HAP-1 (cell line): Measurements from ENCODE around the gene PEPD.
A peak's percentile ranks its signal among the peaks of the same experiment; 100 is the strongest.

ENCODE experiments used
- DNase-seq, 2 experiments: peaks; one replicate each; pipeline ENCODE4 v3.0.0-alpha.2; 2016 to 2020; ENCODE audit warnings: low spot score in 2 of 2
- H3K27me3 ChIP-seq: fragments of 250-450 bp; sonication (Bioruptor Pico); 2 replicates; pipeline ENCODE4 v1.5.1; 2020; ENCODE audit warnings: low read depth, mild to moderate bottlenecking, moderate library complexity
- H3K36me3 ChIP-seq: fragments of 250-450 bp; sonication (Bioruptor Pico); replicated peaks from 2 replicates; pipeline ENCODE4 v1.5.1; 2020; ENCODE audit warnings: mild to moderate bottlenecking
- H3K4me1 ChIP-seq: fragments of 250-450 bp; sonication (Bioruptor Pico); 2 replicates; pipeline ENCODE4 v1.5.1; 2020; ENCODE audit warnings: mild to moderate bottlenecking
- H3K4me3 ChIP-seq: fragments of 250-450 bp; sonication (Bioruptor Pico); 2 replicates; pipeline ENCODE4 v1.5.1; 2020; ENCODE audit warnings: mild to moderate bottlenecking, moderate library complexity
- H3K9me3 ChIP-seq: fragments of 250-450 bp; sonication (Bioruptor Pico); 2 replicates; pipeline ENCODE4 v1.5.1; 2020; ENCODE audit warnings: mild to moderate bottlenecking, moderate library complexity
- in situ Hi-C: fragments of 300-500 bp; cut with MboI; formaldehyde crosslinking; loops from 3 replicates; pipeline ENCODE4 v1.14.3; 2020; ENCODE audit warnings: low sequenced_read_pairs, inconsistent platforms, mixed read lengths

PEPD gene

GRCh38 chr19:33432015-33432414, 89.6 kb downstream of the PEPD start:
- no peaks in the 10 kb centered on the region for H3K27me3 ChIP-seq
- no peaks in the 10 kb centered on the region for H3K9me3 ChIP-seq
- in situ Hi-C loops: loop anchor here (25.0 kb wide), 1 partner anchor 1280 kb away; no protein-coding TSS in a partner anchor
- H3K4me1 ChIP-seq: no peaks in the 10 kb centered on the region
- no peak overlapping the region for H3K4me3 ChIP-seq
- DNase-seq: no peak
- H3K36me3 ChIP-seq: no peaks in the 10 kb centered on the region

DNA sequence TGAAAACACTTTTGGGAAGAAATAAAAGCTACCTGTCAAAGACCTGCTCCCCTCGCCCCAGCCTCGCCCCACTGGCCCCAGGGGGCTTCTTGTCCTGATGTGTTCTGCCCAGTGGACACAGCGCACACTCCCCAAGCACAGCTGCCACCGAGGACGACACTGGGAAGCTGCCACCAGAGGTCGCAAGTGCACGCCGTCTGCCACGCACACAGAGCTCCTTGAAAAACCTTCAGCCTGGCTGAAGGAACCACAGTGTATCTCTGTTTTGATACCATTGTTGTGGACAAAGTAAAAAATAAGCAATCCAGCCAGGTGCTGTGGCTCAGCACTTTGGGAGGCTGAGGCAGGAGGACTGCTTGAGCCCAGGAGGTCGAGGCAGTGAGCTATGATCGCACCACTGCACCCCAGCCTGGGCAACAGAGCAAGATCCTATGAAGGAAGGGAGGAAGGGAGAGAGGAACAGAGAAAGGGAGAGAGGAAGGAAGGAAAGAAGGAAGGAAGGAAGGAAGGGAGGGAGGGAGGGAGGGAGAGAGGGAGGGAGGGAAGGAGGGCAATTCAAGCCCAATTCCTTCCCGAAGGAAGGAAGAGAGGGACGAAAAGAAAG, 90.8 kb downstream of the PEPD start:
- H3K4me1 ChIP-seq: no peaks in the 10 kb centered on the region
- peak; percentile 63 to 86 for DNase-seq
- no peaks in the 10 kb centered on the region for H3K36me3 ChIP-seq
- H3K4me3 ChIP-seq: no peak overlapping the region
- no peaks in the 10 kb centered on the region for H3K27me3 ChIP-seq
- in situ Hi-C loops: loop anchor here (25.0 kb wide), 1 partner anchor 1282 kb away; no protein-coding TSS in a partner anchor
- no peaks in the 10 kb centered on the region for H3K9me3 ChIP-seq

DNA sequence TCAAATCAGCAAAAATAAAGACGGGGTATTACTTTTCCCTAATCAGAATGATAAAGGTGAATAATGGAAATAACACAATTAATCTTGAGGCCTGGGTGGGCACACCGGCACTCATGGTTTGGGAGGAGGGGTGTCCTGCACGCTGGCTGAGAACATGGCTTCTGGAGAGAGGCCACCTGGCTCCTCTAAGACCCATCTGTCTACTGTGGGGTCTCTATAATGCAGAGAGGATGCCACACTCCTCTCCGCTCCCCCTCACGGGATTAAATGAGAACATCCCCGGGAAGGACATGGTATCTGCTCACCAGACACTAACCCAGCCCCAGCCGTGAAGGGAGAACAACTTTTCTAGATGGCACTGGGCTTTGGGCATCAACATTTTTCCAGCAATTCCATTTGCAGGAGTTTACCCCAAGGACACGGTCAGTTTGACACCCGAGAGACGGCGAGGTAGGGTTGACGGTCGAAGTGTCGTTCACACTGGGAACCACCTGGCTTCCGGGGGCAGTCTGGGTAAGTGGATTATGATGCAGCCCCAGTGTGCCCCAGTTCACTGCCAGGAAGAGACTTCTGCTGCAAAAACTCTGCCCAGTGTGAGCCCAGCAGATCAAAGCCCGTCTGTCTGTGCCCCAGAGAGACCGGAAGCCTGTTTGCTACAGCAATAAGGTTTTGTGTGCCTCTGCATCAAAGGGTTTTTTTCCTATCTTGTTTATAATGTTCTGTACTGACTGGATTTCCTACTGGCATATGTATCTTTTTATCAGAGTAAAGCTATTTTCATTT, 91.5 kb downstream of the PEPD start:
- H3K9me3 ChIP-seq: no peaks in the 10 kb centered on the region
- in situ Hi-C loops: loop anchor here (5.0 to 25.0 kb wide), 2 partner anchors 342 to 1282 kb away; no protein-coding TSS in a partner anchor
- no peak overlapping the region for H3K4me3 ChIP-seq
- no peaks in the 10 kb centered on the region for H3K4me1 ChIP-seq
- no peaks in the 10 kb centered on the region for H3K36me3 ChIP-seq
- DNase-seq: no peak
- no peaks in the 10 kb centered on the region for H3K27me3 ChIP-seq

DNA sequence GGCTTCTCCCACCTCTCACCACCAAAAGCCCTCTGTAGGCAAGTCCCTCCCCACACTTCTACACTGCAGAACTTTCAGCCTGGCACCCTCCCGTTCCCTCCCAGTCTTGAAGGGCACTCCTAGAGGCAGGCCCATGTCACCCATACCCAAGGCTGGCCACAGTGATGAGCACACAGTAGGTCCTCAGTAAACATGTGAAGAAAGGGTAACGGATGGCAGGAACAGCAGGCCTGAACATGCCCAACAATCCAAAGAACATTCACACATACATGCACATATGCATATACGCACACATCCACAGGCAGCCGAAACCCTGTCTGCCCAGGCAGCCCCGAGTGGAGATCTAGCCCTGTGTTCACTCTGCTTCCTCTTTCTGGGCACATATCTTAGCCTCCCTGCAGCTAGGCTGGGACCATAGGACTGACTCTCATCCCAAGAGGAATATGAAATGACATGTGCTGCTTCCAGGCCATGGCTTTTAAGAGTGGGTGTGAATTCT, 92.9 kb downstream of the PEPD start:
- in situ Hi-C loops: loop anchor here (5.0 to 25.0 kb wide), 2 partner anchors 344 to 1284 kb away; no protein-coding TSS in a partner anchor
- no peaks in the 10 kb centered on the region for H3K4me1 ChIP-seq

GRCh38 chr19:33427801-33428626, 93.6 kb downstream of the PEPD start:
- in situ Hi-C loops: loop anchor here (5.0 to 25.0 kb wide), 2 partner anchors 344 to 1284 kb away; no protein-coding TSS in a partner anchor
- Histone ChIP-seq H3K4me3 (no peak overlapping the region), H3K27me3 (no peaks in the 10 kb centered on the region), H3K36me3 (no peaks in the 10 kb centered on the region), H3K9me3 (no peaks in the 10 kb centered on the region), H3K4me1 (no peaks in the 10 kb centered on the region)
- DNase-seq: no peak

More for the DNA sequence above, 92.9 kb downstream of the PEPD start:
- no peak for DNase-seq
- H3K4me3 ChIP-seq: no peak overlapping the region
- H3K27me3 ChIP-seq: no peaks in the 10 kb centered on the region
- no peaks in the 10 kb centered on the region for H3K9me3 ChIP-seq
- no peaks in the 10 kb centered on the region for H3K36me3 ChIP-seq

- Histone ChIP-seq H3K9me3 (no peaks in the 10 kb centered on the region), H3K4me3 (no peak overlapping the region), H3K27me3 (no peaks in the 10 kb centered on the region), H3K4me1 (no peaks in the 10 kb centered on the region), H3K36me3 (no peaks in the 10 kb centered on the region)
- in situ Hi-C loops: loop anchor here (5.0 to 25.0 kb wide), 2 partner anchors 346 to 1286 kb away; no protein-coding TSS in a partner anchor
- no peak for DNase-seq
Observed at GRCh38 chr19:33426621-33427361, 94.8 kb downstream of the PEPD start.

- Histone ChIP-seq H3K4me1 (no peaks in the 10 kb centered on the region), H3K36me3 (no peaks in the 10 kb centered on the region), H3K9me3 (no peaks in the 10 kb centered on the region), H3K4me3 (no peak overlapping the region), H3K27me3 (no peaks in the 10 kb centered on the region)
- no peak for DNase-seq
- in situ Hi-C loops: no loop called here
Observed at GRCh38 chr19:33424181-33424580, 97.4 kb downstream of the PEPD start.

GRCh38 chr19:33422369-33423180, 99.0 kb downstream of the PEPD start:
- no peak overlapping the region for H3K4me3 ChIP-seq
- no peaks in the 10 kb centered on the region for H3K9me3 ChIP-seq
- in situ Hi-C loops: no loop called here
- no peak for DNase-seq
- H3K36me3 ChIP-seq: no peaks in the 10 kb centered on the region
- H3K4me1 ChIP-seq: no peaks in the 10 kb centered on the region
- no peaks in the 10 kb centered on the region for H3K27me3 ChIP-seq

GRCh38 chr19:33421368-33421767, 100.2 kb downstream of the PEPD start:
- Histone ChIP-seq H3K4me3 (no peak overlapping the region), H3K27me3 (no peaks in the 10 kb centered on the region), H3K36me3 (no peaks in the 10 kb centered on the region), H3K9me3 (no peaks in the 10 kb centered on the region), H3K4me1 (no peaks in the 10 kb centered on the region)
- DNase-seq: no peak
- in situ Hi-C loops: no loop called here

- no peak for DNase-seq
- Histone ChIP-seq H3K27me3 (no peaks in the 10 kb centered on the region), H3K4me3 (no peak overlapping the region), H3K9me3 (no peaks in the 10 kb centered on the region), H3K4me1 (no peaks in the 10 kb centered on the region), H3K36me3 (no peaks in the 10 kb centered on the region)
- in situ Hi-C loops: no loop called here
Observed at GRCh38 chr19:33420821-33421220, 100.8 kb downstream of the PEPD start.

DNA sequence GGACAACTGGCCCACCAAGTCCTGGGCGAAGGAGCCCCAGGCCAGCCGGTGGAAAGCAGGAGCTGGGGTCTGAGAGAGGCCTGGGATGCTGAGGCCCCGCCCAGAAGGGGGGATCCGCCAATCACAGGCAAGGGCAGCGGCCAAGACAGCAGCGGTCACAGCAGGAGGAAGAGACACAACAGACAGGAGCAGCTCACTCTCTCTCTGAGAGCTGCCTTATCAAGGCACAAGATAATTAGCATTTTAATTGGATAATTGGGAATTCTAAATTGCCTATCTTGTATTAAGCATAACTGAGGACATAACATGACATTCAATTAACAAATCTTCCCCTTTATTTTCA, 101.8 kb downstream of the PEPD start:
- no peak overlapping the region for H3K4me3 ChIP-seq
- no peaks in the 10 kb centered on the region for H3K36me3 ChIP-seq
- no peaks in the 10 kb centered on the region for H3K9me3 ChIP-seq
- H3K27me3 ChIP-seq: no peaks in the 10 kb centered on the region
- no peak for DNase-seq
- no peaks in the 10 kb centered on the region for H3K4me1 ChIP-seq
- in situ Hi-C loops: no loop called here

DNA sequence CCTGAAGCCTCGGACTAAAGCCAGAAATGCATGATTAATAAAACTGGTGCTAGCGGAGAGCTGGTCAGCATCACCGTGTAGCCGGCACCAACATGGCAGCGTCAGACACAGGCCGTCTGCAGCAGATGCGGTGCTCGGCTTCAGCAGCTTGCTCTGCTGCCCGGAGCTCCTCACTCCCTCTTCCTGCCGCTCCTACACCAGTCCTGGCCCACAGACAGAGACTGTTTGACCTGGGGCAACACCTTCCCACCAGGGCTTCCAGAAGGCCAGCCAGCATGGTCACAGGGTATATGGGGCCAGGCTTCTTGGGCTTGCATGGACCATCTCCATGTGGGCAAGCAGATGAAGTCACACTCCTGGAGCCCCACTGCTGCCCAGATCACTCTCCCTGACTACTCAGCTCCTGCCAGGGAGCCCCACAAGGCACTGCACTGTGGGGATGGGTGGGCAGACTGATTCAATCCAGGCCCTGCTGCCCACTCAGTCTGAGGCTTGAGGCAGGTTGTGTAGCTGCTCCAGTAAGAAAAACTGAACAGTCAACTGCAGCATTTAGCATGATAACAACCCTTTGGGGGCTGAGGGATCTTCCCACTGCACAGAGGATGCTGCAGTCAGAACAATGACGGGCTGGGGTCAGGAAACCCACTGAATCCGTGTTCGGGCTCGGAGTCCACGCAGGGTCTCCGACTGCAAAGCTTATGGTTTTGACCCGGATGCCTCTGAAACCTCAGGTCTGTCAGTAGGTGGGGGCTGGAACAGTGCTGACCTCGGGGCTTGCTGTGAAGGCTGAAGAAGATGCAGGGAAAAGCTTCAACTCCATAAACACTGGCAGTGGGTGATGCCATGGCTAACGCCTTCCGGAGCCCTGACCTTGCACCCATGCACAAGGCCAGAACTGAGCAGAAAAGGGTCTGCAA, 102.5 kb downstream of the PEPD start:
- no peaks in the 10 kb centered on the region for H3K27me3 ChIP-seq
- H3K4me1 ChIP-seq: no peaks in the 10 kb centered on the region
- in situ Hi-C loops: no loop called here
- DNase-seq: no peak
- no peaks in the 10 kb centered on the region for H3K9me3 ChIP-seq
- H3K4me3 ChIP-seq: no peak overlapping the region
- no peaks in the 10 kb centered on the region for H3K36me3 ChIP-seq
